Bronchial epithelial cell (primary cell): ENCODE measurements around the gene NEB. TPM values are rescaled to one million over a fixed set of nuclear protein-coding genes. Genes with fewer than 3 reads are reported as not detected.

Source experiments
- DNase-seq: peaks from one replicate; pipeline ENCODE4 v3.0.0-alpha.2; 2010; ENCODE audit warnings: low read depth
- FAIRE-seq: peaks from 2 replicates; lab custom pipeline; 2011; peaks lifted over from hg19 to GRCh38; lab: Jason Lieb, UNC
- H3K27me3 ChIP-seq: 2 replicates; pipeline ENCODE4 v1.5.1; 2011; ENCODE audit warnings: low read length; ENCODE audit not compliant: control insufficient read depth, insufficient read depth
- H3K36me3 ChIP-seq: 2 replicates; pipeline ENCODE4 v1.5.1; 2011; ENCODE audit warnings: low read length; ENCODE audit not compliant: control insufficient read depth, insufficient read depth
- H3K4me3 ChIP-seq: 2 replicates; pipeline ENCODE4 v1.5.1; 2011; ENCODE audit warnings: mild to moderate bottlenecking, low read depth, low read length, control low read depth
- CTCF ChIP-seq: IDR thresholded peaks from 2 replicates; pipeline ENCODE4 v1.5.1; 2011; ENCODE audit warnings: mild to moderate bottlenecking, moderate library complexity, low read length, control low read depth, inconsistent platforms; ENCODE audit not compliant: insufficient read depth, severe bottlenecking
- total RNA-seq: library from RNA; depleted of rRNA; stranded (reverse); fragments of >200 nt; gene quantifications from 2 replicates; pipeline ENCODE4 v1.2.1, GENCODE V29; 2014

Gene NEB
- total RNA-seq, 1 donor from 2014 or later, result 0.26 TPM

- H3K36me3 ChIP-seq, result no peaks in the 10 kb centered on the region
- FAIRE-seq, result no peak
- DNase-seq, result no peak
- no peak overlapping the region for H3K4me3 ChIP-seq
- TF ChIP-seq CTCF, result no peak
- H3K27me3 ChIP-seq, result no peaks in the 10 kb centered on the region
Observed at GRCh38 chr2:151520976-151521375, 213.3 kb downstream of the NEB start.

- TF ChIP-seq CTCF, result no peak
- DNase-seq (peak; percentile 36), FAIRE-seq (no peak)
- Histone ChIP-seq H3K36me3 (no peaks in the 10 kb centered on the region), H3K27me3 (no peaks in the 10 kb centered on the region), H3K4me3 (no peak overlapping the region)
Observed at GRCh38 chr2:151518802-151519201, 215.5 kb downstream of the NEB start.

GRCh38 chr2:151508519-151508918, 225.8 kb downstream of the NEB start:
- FAIRE-seq (no peak), DNase-seq (no peak)
- TF ChIP-seq CTCF, result no peak
- peaks cover 1% of the 10 kb centered on the region for H3K36me3 ChIP-seq
- no peak overlapping the region for H3K4me3 ChIP-seq
- H3K27me3 ChIP-seq, result no peaks in the 10 kb centered on the region

GRCh38 chr2:151506170-151506569, 228.1 kb downstream of the NEB start:
- H3K27me3 ChIP-seq, result no peaks in the 10 kb centered on the region
- DNase-seq (no peak), FAIRE-seq (no peak)
- H3K36me3 ChIP-seq, result peaks cover 1% of the 10 kb centered on the region
- no peak for TF ChIP-seq CTCF
- no peak overlapping the region for H3K4me3 ChIP-seq

- no peaks in the 10 kb centered on the region for H3K27me3 ChIP-seq
- no peak overlapping the region for H3K4me3 ChIP-seq
- DNase-seq (no peak), FAIRE-seq (no peak)
- H3K36me3 ChIP-seq, result no peaks in the 10 kb centered on the region
- TF ChIP-seq CTCF, result no peak
Observed at GRCh38 chr2:151498178-151498577, 236.1 kb downstream of the NEB start.

GRCh38 chr2:151491496-151491895, 242.8 kb downstream of the NEB start:
- Histone ChIP-seq H3K4me3 (no peak overlapping the region), H3K36me3 (no peaks in the 10 kb centered on the region), H3K27me3 (no peaks in the 10 kb centered on the region)
- FAIRE-seq (no peak), DNase-seq (no peak)
- no peak for TF ChIP-seq CTCF
